ENCODE results near the gene CYTH4. TPM values are rescaled to one million over a fixed set of nuclear protein-coding genes. Genes with fewer than 3 reads are reported as not detected.
"Not testable (repeated sequence)": the region's sequence is repeated elsewhere in the genome, so short reads cannot be mapped to it uniquely, and the experiment has no call there.

The CYTH4 gene
- total RNA-seq, 2 experiments from 2014 or later: 20.6 to 28.1 TPM

- no TSS peak for BruUV-seq (replicated peaks)
- Histone ChIP-seq H3K36me3 (ENCODE audit: insufficient read depth, low read length) (peaks cover 7% of the 10 kb centered on the region; the same call in 1 of the 2 replicates), H3K4me1 (ENCODE audit: insufficient read depth, low read length, poor library complexity, severe bottlenecking) (peaks cover 53% of the 10 kb centered on the region), H2AFZ (ENCODE audit: low read length) (no peak overlapping the region), H3K27ac (ENCODE audit: low read depth, low read length, poor library complexity, severe bottlenecking) (no peak overlapping the region), H3K4me2 (ENCODE audit: low read length) (peak overlapping the region; percentile 23; the same call in 1 of the 2 replicates), H3K9me3 (ENCODE audit: low read length) (no peaks in the 10 kb centered on the region), H3K9me2 (ENCODE audit: insufficient read depth, low read length) (no peaks in the 10 kb centered on the region), H4K20me1 (ENCODE audit: insufficient read depth, low read length) (peaks cover 5% of the 10 kb centered on the region; the same call in 1 of the 2 replicates), H3K4me3 (ENCODE audit: low read depth, low read length, poor library complexity, severe bottlenecking) (no peak overlapping the region), H3K79me2 (ENCODE audit: insufficient read depth, low read depth, low read length) (peaks cover 8% of the 10 kb centered on the region)
- ChIA-PET POLR2A (interaction anchor here (0.7 kb wide), 1 partner anchor 19 kb away, joined by 4 read pairs; no protein-coding TSS in a partner anchor), CTCF (ENCODE audit: unreplicated experiment) (no interaction called here)
- TF ChIP-seq EZH2phosphoT487 (IDR thresholded peaks at IDR 0.05; ENCODE audit: borderline replicate concordance, low read depth, low read length) (no peak), CTCF (conservative IDR thresholded peaks at IDR 0.05; ENCODE audit: low read length) (no peak)
- no peak for DNase-seq (ENCODE audit: low spot score)
- intact Hi-C loops (cut with micrococcal nuclease; ENCODE audit: unreplicated experiment): no loop called here
Measured at GRCh38 chr22:37248251-37248650, 34.1 kb upstream of the CYTH4 start.

DNA sequence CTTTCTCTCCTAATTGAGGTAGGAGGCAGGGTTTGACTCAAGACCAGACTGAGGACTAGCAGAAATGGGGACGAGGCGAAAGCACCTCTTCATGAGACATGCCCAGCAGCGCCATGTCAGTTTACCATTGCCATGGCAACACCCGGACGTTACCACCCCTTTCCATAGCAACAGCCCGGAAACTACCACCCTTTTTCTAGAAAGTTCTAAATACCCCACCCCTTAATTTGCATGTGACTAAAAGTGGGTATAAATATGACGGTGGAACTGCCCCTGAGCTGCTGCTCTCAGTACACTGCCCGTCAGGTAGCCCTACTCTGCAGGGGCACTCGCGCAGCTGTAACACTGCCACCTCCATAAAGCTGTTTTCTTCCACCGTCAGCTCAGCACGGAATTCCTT is 32.3 kb upstream of the CYTH4 start:
- CTCF ChIA-PET (ENCODE audit: unreplicated experiment): no interaction called here
- H3K79me2 ChIP-seq (ENCODE audit: insufficient read depth, low read depth, low read length): no peaks in the 10 kb centered on the region
- no peaks in the 10 kb centered on the region for H4K20me1 ChIP-seq (ENCODE audit: insufficient read depth, low read length)
- TF ChIP-seq CTCF (conservative IDR thresholded peaks at IDR 0.05; ENCODE audit: low read length) (no peak), EZH2phosphoT487 (IDR thresholded peaks at IDR 0.05; ENCODE audit: borderline replicate concordance, low read depth, low read length) (no peak)
- no peak overlapping the region for H3K4me3 ChIP-seq (ENCODE audit: low read depth, low read length, poor library complexity, severe bottlenecking)
- no peak overlapping the region for H2AFZ ChIP-seq (ENCODE audit: low read length)
- POLR2A ChIA-PET: no interaction called here
- intact Hi-C loops (cut with micrococcal nuclease; ENCODE audit: unreplicated experiment): no loop called here
- no peak overlapping the region for H3K4me2 ChIP-seq (ENCODE audit: low read length)
- DNase-seq (ENCODE audit: low spot score): no peak
- H3K9me2 ChIP-seq (ENCODE audit: insufficient read depth, low read length): no peaks in the 10 kb centered on the region
- H3K36me3 ChIP-seq (ENCODE audit: insufficient read depth, low read length): no peaks in the 10 kb centered on the region
- H3K4me1 ChIP-seq (ENCODE audit: insufficient read depth, low read length, poor library complexity, severe bottlenecking): peaks cover 46% of the 10 kb centered on the region
- H3K27ac ChIP-seq (ENCODE audit: low read depth, low read length, poor library complexity, severe bottlenecking): no peak overlapping the region
- H3K9me3 ChIP-seq (ENCODE audit: low read length): no peaks in the 10 kb centered on the region
- no TSS peak for BruUV-seq (replicated peaks)

- H4K20me1 ChIP-seq (ENCODE audit: insufficient read depth, low read length); H3K4me3 ChIP-seq (ENCODE audit: low read depth, low read length, poor library complexity, severe bottlenecking); H3K9me2 ChIP-seq (ENCODE audit: insufficient read depth, low read length); H3K4me2 ChIP-seq (ENCODE audit: low read length); H3K79me2 ChIP-seq (ENCODE audit: insufficient read depth, low read depth, low read length); H3K36me3 ChIP-seq (ENCODE audit: insufficient read depth, low read length); DNase-seq (ENCODE audit: low spot score); intact Hi-C loops (cut with micrococcal nuclease; ENCODE audit: unreplicated experiment); BruUV-seq (replicated peaks); H2AFZ ChIP-seq (ENCODE audit: low read length); CTCF ChIA-PET (ENCODE audit: unreplicated experiment); H3K9me3 ChIP-seq (ENCODE audit: low read length); H3K27ac ChIP-seq (ENCODE audit: low read depth, low read length, poor library complexity, severe bottlenecking): not testable (repeated sequence)
- POLR2A ChIA-PET: interaction anchor here (0.7 to 1.0 kb wide), 2 partner anchors 9 to 322 kb away, joined by 3 to 10 read pairs; no protein-coding TSS in a partner anchor
- peaks cover 37% of the 10 kb centered on the region for H3K4me1 ChIP-seq (ENCODE audit: insufficient read depth, low read length, poor library complexity, severe bottlenecking)
Measured at GRCh38 chr22:37251836-37252235, 30.5 kb upstream of the CYTH4 start.

Data from OCI-LY7 (cell line).